Measurements from ENCODE around the gene TXNRD1. TPM values are rescaled to one million over a fixed set of nuclear protein-coding genes. Genes with fewer than 3 reads are reported as not detected.
A peak's percentile ranks its signal among the peaks of the same experiment; 100 is the strongest.

TXNRD1 gene
- total and polyA plus RNA-seq, 12 donors = 53.9 to 487 (median 290) TPM

- Histone ChIP-seq H3K27me3 (no peaks in the 10 kb centered on the region), H3K4me1 (replicated peaks in 1 of 2) (peaks cover 6 to 25% of the 10 kb centered on the region in 2 donors), H3K36me3 (replicated peaks in 1 of 2) (peaks cover 0 to 75% of the 10 kb centered on the region in 2 donors), H3K27ac (peak overlapping the region in 1 of 5 donors; percentile 33), H3K9me3 (replicated peaks in 1 of 3) (no peaks in the 10 kb centered on the region), H3K4me3 (no peak overlapping the region)
- no peak for TF ChIP-seq CTCF (IDR thresholded peaks at IDR 0.05)
- TF ChIP-seq POLR2A (IDR thresholded peaks at IDR 0.05) = no peak
- DNase-seq = peak; percentile 41 to 78 (median 73)
- intact Hi-C loops (cut with DNase I) = no loop called here
- WGBS, 4 donors = 57 to 65% (median 61%) methylated on average over 8 of the region's 8 CpGs
Measured at GRCh38 chr12:104334581-104334980, 119.0 kb downstream of the TXNRD1 start.

GRCh38 chr12:104336115-104336514 lies 120.5 kb downstream of the TXNRD1 start:
- WGBS, 4 donors = 48 to 61% (median 57%) methylated on average over 2 of the region's 2 CpGs

GRCh38 chr12:104337030-104337558 lies 121.5 kb downstream of the TXNRD1 start:
- H3K27me3 ChIP-seq = no peaks in the 10 kb centered on the region
- H3K4me1 ChIP-seq (replicated peaks in 1 of 2) = peaks cover 14 to 36% of the 10 kb centered on the region in 2 donors
- TF ChIP-seq POLR2A (IDR thresholded peaks at IDR 0.05) (no peak), CTCF (IDR thresholded peaks at IDR 0.05) (no peak)
- peaks cover 0 to 83% of the 10 kb centered on the region in 2 donors for H3K36me3 ChIP-seq (replicated peaks in 1 of 2)
- 81 to 96% (median 91%) methylated on average over 7 of the region's 7 CpGs for WGBS, 4 donors
- intact Hi-C loops (cut with DNase I) = no loop called here
- no peak for DNase-seq
- no peak overlapping the region for H3K4me3 ChIP-seq
- H3K27ac ChIP-seq = no peak overlapping the region
- no peaks in the 10 kb centered on the region for H3K9me3 ChIP-seq (replicated peaks in 1 of 3)

More at GRCh38 chr12:104336115-104336514, 120.5 kb downstream of the TXNRD1 start:
- Histone ChIP-seq H3K4me3 (no peak overlapping the region), H3K36me3 (replicated peaks in 1 of 2) (peaks cover 0 to 83% of the 10 kb centered on the region in 2 donors), H3K27me3 (no peaks in the 10 kb centered on the region), H3K9me3 (replicated peaks in 1 of 3) (no peaks in the 10 kb centered on the region), H3K27ac (peak overlapping the region in 1 of 5 donors; percentile 7), H3K4me1 (replicated peaks in 1 of 2) (peaks cover 14 to 37% of the 10 kb centered on the region in 2 donors)
- TF ChIP-seq POLR2A (IDR thresholded peaks at IDR 0.05) = no peak
- no peak for TF ChIP-seq CTCF (IDR thresholded peaks at IDR 0.05)
- no peak for DNase-seq
- intact Hi-C loops (cut with DNase I) = no loop called here

- Histone ChIP-seq H3K9me3 (replicated peaks in 1 of 3) (no peaks in the 10 kb centered on the region), H3K27me3 (no peaks in the 10 kb centered on the region), H3K4me1 (replicated peaks in 1 of 2) (peaks cover 16 to 56% of the 10 kb centered on the region in 2 donors), H3K36me3 (replicated peaks in 1 of 2) (peaks cover 0 to 87% of the 10 kb centered on the region in 2 donors), H3K27ac (peak overlapping the region in 3 of 5 donors; percentile 13 to 22 (median 19)), H3K4me3 (no peak overlapping the region)
- WGBS, 4 donors = 81 to 92% (median 87%) methylated on average over 3 of the region's 3 CpGs
- no peak for DNase-seq
- TF ChIP-seq POLR2A (IDR thresholded peaks at IDR 0.05) (no peak), CTCF (IDR thresholded peaks at IDR 0.05) (no peak)
- intact Hi-C loops (cut with DNase I) = no loop called here
Measured at GRCh38 chr12:104339663-104340062, 124.1 kb downstream of the TXNRD1 start.
